Vagina (tissue), 2 donors: Measurements from ENCODE around the gene ADGRB2.

ENCODE experiments used
- POLR2AphosphoS5 ChIP-seq, 2 donors: sonication (generic); formaldehyde crosslinking; IDR thresholded peaks; one replicate each; pipeline ENCODE4 v1.9.0; 2017; ENCODE audit warnings: antibody characterized with exemption in 2 of 2, mild to moderate bottlenecking in 2 of 2, low read depth in 1 of 2; ENCODE audit not compliant: insufficient read depth in 1 of 2
- TF ChIP-seq, protein P1 (sequence below), 3 experiments: fragments of 450-650 bp in 2 of 3; fragments of 200-600 bp in 1 of 3; sonication (generic) in 1 of 3; IDR thresholded peaks; one replicate each; pipeline ENCODE4 v1.5.1; 2017 to 2019; ENCODE audit warnings: antibody characterized with exemption in 3 of 3, mild to moderate bottlenecking in 2 of 3, moderate library complexity in 2 of 3

DNA sequence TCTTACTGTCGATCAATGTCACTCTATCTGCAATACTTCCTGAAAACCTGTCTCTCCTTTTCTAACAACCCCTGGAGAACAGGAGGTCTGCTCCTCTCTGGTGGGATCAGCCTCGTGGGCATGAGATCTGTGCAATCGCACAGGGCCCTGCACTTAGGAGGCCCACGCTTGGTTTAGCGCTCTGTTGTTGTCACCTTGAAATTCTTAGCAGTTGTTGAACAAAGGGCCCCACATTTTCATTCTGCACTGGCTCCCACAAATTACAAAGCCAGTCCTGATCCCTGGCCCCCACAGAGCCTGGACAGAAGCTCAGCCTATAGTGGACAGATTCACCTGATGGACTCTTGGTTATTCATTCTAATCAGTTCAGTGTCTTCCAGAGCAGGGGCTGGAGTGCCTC, 33.1 kb upstream of the ADGRB2 start:
- TF ChIP-seq, protein P1, sequence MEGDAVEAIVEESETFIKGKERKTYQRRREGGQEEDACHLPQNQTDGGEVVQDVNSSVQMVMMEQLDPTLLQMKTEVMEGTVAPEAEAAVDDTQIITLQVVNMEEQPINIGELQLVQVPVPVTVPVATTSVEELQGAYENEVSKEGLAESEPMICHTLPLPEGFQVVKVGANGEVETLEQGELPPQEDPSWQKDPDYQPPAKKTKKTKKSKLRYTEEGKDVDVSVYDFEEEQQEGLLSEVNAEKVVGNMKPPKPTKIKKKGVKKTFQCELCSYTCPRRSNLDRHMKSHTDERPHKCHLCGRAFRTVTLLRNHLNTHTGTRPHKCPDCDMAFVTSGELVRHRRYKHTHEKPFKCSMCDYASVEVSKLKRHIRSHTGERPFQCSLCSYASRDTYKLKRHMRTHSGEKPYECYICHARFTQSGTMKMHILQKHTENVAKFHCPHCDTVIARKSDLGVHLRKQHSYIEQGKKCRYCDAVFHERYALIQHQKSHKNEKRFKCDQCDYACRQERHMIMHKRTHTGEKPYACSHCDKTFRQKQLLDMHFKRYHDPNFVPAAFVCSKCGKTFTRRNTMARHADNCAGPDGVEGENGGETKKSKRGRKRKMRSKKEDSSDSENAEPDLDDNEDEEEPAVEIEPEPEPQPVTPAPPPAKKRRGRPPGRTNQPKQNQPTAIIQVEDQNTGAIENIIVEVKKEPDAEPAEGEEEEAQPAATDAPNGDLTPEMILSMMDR (IDR thresholded peaks at IDR 0.05) = no peak
- no peak for TF ChIP-seq POLR2AphosphoS5 (IDR thresholded peaks at IDR 0.05; ENCODE audit: insufficient read depth in 1 of 2, low read depth in 1 of 2)
